Ovary (tissue), 9 donors: ENCODE results near the gene GALNT10. TPM values are rescaled to one million over a fixed set of nuclear protein-coding genes. Genes with fewer than 3 reads are reported as not detected.

ENCODE experiments used
- DNase-seq, 5 donors: peaks; one replicate each; pipeline ENCODE4 v3.0.0-alpha.2; 2019 to 2020
- H3K27ac ChIP-seq, 2 donors: fragments of 200-600 bp; one replicate each; pipeline versions ENCODE4 v1.5.1 to v1.8.0; 2019 to 2022
- H3K27me3 ChIP-seq: fragments of 200-600 bp; one replicate; pipeline ENCODE4 v1.8.0; 2022
- H3K36me3 ChIP-seq: fragments of 200-600 bp; sonication (generic); one replicate; pipeline ENCODE4 v1.5.1; 2019
- H3K4me1 ChIP-seq: one replicate; pipeline ENCODE4 v1.8.1; 2013; ENCODE audit warnings: mild to moderate bottlenecking, moderate library complexity; ENCODE audit not compliant: insufficient read depth
- H3K4me3 ChIP-seq: fragments of 200-600 bp; sonication (generic); one replicate; pipeline ENCODE4 v1.5.1; 2017
- H3K9me3 ChIP-seq, 2 donors: fragments of 200-600 bp in 1 of 2; sonication (generic) in 1 of 2; one replicate each; pipeline versions ENCODE4 v1.5.1 to v1.8.1; 2013 to 2019; ENCODE audit warnings: mild to moderate bottlenecking in 1 of 2, moderate library complexity in 1 of 2
- CTCF ChIP-seq, 3 donors: fragments of 450-650 bp in 2 of 3; fragments of 200-600 bp in 1 of 3; IDR thresholded peaks; one replicate each; pipeline versions ENCODE4 v1.5.1 to v1.8.0; 2016 to 2022; ENCODE audit warnings: antibody characterized with exemption in 3 of 3, mild to moderate bottlenecking in 1 of 3
- EP300 ChIP-seq: sonication (generic); formaldehyde crosslinking; IDR thresholded peaks from one replicate; pipeline ENCODE4 v1.6.1; 2017; ENCODE audit warnings: antibody characterized with exemption
- POLR2A ChIP-seq: fragments of 450-650 bp; IDR thresholded peaks from one replicate; pipeline ENCODE4 v1.6.1; 2017; ENCODE audit warnings: antibody characterized with exemption, mild to moderate bottlenecking, moderate library complexity
- WGBS, 3 donors: extraction: QIAGEN DNeasy Blood & Tissue Kit in 1 of 3; methylation state at CpG; one replicate each; pipeline versions ENCODE4 v1.1.5 to v1.1.7; 2013 to 2017; 5-methylcytosine and 5-hydroxymethylcytosine counted together
- intact Hi-C, 4 donors: fragments of 100-400 bp; cut with DNase I; formaldehyde crosslinking; loops; one replicate each; pipeline versions ENCODE4 v1.11.0 to v1.15.1; 2022 to 2023
- polyA plus RNA-seq, 2 donors: library from polyadenylated mRNA; stranded (reverse); fragments of 200-250 nt in 1 of 2; fragments of 350-450 nt in 1 of 2; fragmentation: Illumina TruSeq in 1 of 2; extraction: RNeasy Lipid Tissue Mini Kit (QIAGEN cat#74804) in 1 of 2; gene quantifications; one replicate each; pipeline ENCODE4 v1.2.3, GENCODE V29; 2013 to 2014
- total RNA-seq, 7 donors: library from RNA; depleted of rRNA in 2 of 7; stranded (reverse); fragments of >200 nt in 2 of 7; fragmentation: NEBNext Ultra II Directional in 3 of 7; extraction: Animal tissue kit (Norgen Biotek cat#: 25700) in 3 of 7; gene quantifications; one replicate each; pipeline versions ENCODE4 v1.1.0 to v1.2.4, GENCODE V29; 2016 to 2023
- donor health status: DM: no; HTN: no; CAD: no; lungs with moderate emphysema.
- donor health status: DM: no; HTN: no; CAD: no.
- donor health status: Bipolar disorder and iron deficiency.
- donor health status: DM: yes; HTN: yes; CAD: no.
- donor health status: DM: no; HTN: no; CAD: no.
- donor health status: DM: yes; HTN: yes; CAD: no.

The GALNT10 gene
- total and polyA plus RNA-seq, 9 donors, result 34.5 to 206 (median 88.7) TPM

- H3K36me3 ChIP-seq, result no peaks in the 10 kb centered on the region
- no peaks in the 10 kb centered on the region for H3K27me3 ChIP-seq
- no peak for DNase-seq
- intact Hi-C loops, result no loop called here
- H3K4me3 ChIP-seq, result no peak overlapping the region
- H3K9me3 ChIP-seq, result no peaks in the 10 kb centered on the region
- peaks cover 9% of the 10 kb centered on the region for H3K4me1 ChIP-seq
- WGBS, 3 donors, result 8 to 13% (median 9%) methylated on average over 1 of the region's 1 CpG
- no peak overlapping the region for H3K27ac ChIP-seq
- TF ChIP-seq CTCF (IDR thresholded peaks at IDR 0.05), result no peak
Measured at GRCh38 chr5:154365823-154366222, 175.3 kb downstream of the GALNT10 start.

GRCh38 chr5:154366353-154366752, 175.8 kb downstream of the GALNT10 start:
- no peak for TF ChIP-seq CTCF (IDR thresholded peaks at IDR 0.05)
- H3K27me3 ChIP-seq, result no peaks in the 10 kb centered on the region
- WGBS, 3 donors, result 17 to 32% (median 28%) methylated on average over 2 of the region's 2 CpGs
- no peaks in the 10 kb centered on the region for H3K9me3 ChIP-seq
- peak overlapping the region in 1 of 2 donors; percentile 38 for H3K27ac ChIP-seq
- H3K36me3 ChIP-seq, result no peaks in the 10 kb centered on the region
- H3K4me1 ChIP-seq, result peaks cover 11% of the 10 kb centered on the region
- intact Hi-C loops, result no loop called here
- H3K4me3 ChIP-seq, result no peak overlapping the region
- no peak for DNase-seq

- Histone ChIP-seq H3K27ac (peak overlapping the region; percentile 47 to 65), H3K27me3 (no peaks in the 10 kb centered on the region), H3K4me1 (peaks cover 11% of the 10 kb centered on the region), H3K36me3 (no peaks in the 10 kb centered on the region), H3K4me3 (no peak overlapping the region), H3K9me3 (no peaks in the 10 kb centered on the region)
- no peak for DNase-seq
- TF ChIP-seq EP300 (no peak), POLR2A (no peak), CTCF (IDR thresholded peaks at IDR 0.05) (no peak)
- intact Hi-C loops, result no loop called here
- WGBS, 3 donors, result 96 to 100% (median 98%) methylated on average over 1 of the region's 1 CpG
Measured at GRCh38 chr5:154367101-154367500, 176.6 kb downstream of the GALNT10 start.

- no peak for TF ChIP-seq CTCF (IDR thresholded peaks at IDR 0.05)
- no peak for TF ChIP-seq POLR2A
- no peak for TF ChIP-seq EP300
- intact Hi-C loops, result no loop called here
- Histone ChIP-seq H3K36me3 (no peaks in the 10 kb centered on the region), H3K4me3 (no peak overlapping the region), H3K27me3 (no peaks in the 10 kb centered on the region), H3K4me1 (peaks cover 11% of the 10 kb centered on the region), H3K27ac (peak overlapping the region in 1 of 2 donors; percentile 65), H3K9me3 (no peaks in the 10 kb centered on the region)
- WGBS, 3 donors, result 28 to 30% (median 28%) methylated on average over 6 of the region's 6 CpGs
- DNase-seq, result peak in 2 of 5 donors; percentile 55 to 66
Measured at GRCh38 chr5:154368041-154368800, 177.7 kb downstream of the GALNT10 start.
